Osteocyte (in vitro differentiated cells): ENCODE data around the gene TSSK3. TPM values are rescaled to one million over a fixed set of nuclear protein-coding genes. Genes with fewer than 3 reads are reported as not detected.

ENCODE experiments used
- DNase-seq: peaks from one replicate; pipeline ENCODE4 v3.0.0; 2021; ENCODE audit warnings: mixed read lengths; ENCODE audit not compliant: unreplicated experiment; ENCODE audit errors: extremely low spot score
- H3K27ac Mint-ChIP-seq: one replicate; pipeline ENCODE4 v1.8.0; 2021; ENCODE audit warnings: mild to moderate bottlenecking, mixed read lengths; ENCODE audit not compliant: unreplicated experiment
- H3K27me3 Mint-ChIP-seq: one replicate; pipeline ENCODE4 v1.8.0; 2021; ENCODE audit warnings: mixed read lengths; ENCODE audit not compliant: unreplicated experiment
- H3K36me3 Mint-ChIP-seq: one replicate; pipeline ENCODE4 v1.8.0; 2021; ENCODE audit warnings: mixed read lengths; ENCODE audit not compliant: unreplicated experiment
- H3K4me1 Mint-ChIP-seq: one replicate; pipeline ENCODE4 v1.8.0; 2021; ENCODE audit warnings: mixed read lengths; ENCODE audit not compliant: unreplicated experiment
- H3K4me3 Mint-ChIP-seq: one replicate; pipeline ENCODE4 v1.8.0; 2021; ENCODE audit warnings: mild to moderate bottlenecking, moderate library complexity, mixed read lengths; ENCODE audit not compliant: unreplicated experiment
- H3K9me3 Mint-ChIP-seq: one replicate; pipeline ENCODE4 v1.8.0; 2021; ENCODE audit warnings: mixed read lengths; ENCODE audit not compliant: unreplicated experiment
- total RNA-seq: library from RNA; stranded (reverse); gene quantifications from 2 replicates; pipeline ENCODE4 v1.2.1, GENCODE V29; 2021
- TF ChIP-seq, protein P1 (sequence below): fragments of 200-600 bp; sonication (generic); IDR thresholded peaks from 2 replicates; pipeline ENCODE4 v1.5.0; 2021; ENCODE audit warnings: antibody characterized with exemption, mild to moderate bottlenecking, moderate library complexity

Gene TSSK3
- total RNA-seq, 1 donor from 2014 or later, result 3.5 TPM

DNA sequence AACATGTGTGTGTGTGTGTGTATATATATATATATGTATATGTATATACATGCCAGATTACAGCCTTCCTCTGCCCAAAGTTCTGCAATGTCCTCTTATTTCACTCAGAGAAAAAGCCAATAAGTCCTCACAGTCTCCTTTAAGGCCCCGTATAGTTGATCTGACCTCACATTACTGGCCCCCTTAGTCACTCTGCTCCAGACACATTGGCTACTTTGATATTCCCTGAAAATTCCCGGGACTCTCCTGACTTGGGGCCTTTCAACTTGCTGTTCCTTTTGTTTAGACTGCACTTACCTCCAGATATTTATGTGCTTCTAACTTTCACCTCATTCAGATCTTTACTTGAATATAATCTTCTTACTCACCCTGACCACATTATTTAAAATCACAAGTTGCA, 36.1 kb downstream of the TSSK3 start:
- Mint-ChIP-seq H3K9me3 (no peaks in the 10 kb centered on the region), H3K27ac (no peak overlapping the region), H3K4me3 (no peak overlapping the region), H3K36me3 (no peaks in the 10 kb centered on the region), H3K4me1 (peaks cover 15% of the 10 kb centered on the region), H3K27me3 (no peaks in the 10 kb centered on the region)
- no peak for DNase-seq
- TF ChIP-seq, protein P1, sequence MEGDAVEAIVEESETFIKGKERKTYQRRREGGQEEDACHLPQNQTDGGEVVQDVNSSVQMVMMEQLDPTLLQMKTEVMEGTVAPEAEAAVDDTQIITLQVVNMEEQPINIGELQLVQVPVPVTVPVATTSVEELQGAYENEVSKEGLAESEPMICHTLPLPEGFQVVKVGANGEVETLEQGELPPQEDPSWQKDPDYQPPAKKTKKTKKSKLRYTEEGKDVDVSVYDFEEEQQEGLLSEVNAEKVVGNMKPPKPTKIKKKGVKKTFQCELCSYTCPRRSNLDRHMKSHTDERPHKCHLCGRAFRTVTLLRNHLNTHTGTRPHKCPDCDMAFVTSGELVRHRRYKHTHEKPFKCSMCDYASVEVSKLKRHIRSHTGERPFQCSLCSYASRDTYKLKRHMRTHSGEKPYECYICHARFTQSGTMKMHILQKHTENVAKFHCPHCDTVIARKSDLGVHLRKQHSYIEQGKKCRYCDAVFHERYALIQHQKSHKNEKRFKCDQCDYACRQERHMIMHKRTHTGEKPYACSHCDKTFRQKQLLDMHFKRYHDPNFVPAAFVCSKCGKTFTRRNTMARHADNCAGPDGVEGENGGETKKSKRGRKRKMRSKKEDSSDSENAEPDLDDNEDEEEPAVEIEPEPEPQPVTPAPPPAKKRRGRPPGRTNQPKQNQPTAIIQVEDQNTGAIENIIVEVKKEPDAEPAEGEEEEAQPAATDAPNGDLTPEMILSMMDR, result no peak

DNA sequence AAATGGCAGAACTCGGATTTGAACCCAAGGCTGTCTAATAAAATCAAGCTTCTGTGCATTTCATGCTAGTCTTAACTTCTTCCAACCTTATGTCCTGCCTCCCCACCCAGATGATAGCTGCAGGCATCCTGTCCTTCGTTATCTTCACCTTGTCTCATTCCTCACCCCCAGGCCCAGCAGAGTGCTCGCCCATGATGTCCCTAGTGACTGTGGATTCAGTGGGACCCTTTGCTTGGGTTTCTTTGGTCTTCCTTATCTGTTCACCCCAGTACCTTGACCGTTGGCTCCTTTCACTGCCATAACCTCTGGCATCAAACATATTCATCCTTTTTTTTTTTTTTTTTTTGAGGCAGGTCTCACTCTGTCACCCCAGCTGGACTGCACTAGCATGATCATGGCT, 37.5 kb downstream of the TSSK3 start:
- Mint-ChIP-seq H3K27ac (no peak overlapping the region), H3K4me1 (peaks cover 7% of the 10 kb centered on the region), H3K36me3 (no peaks in the 10 kb centered on the region), H3K27me3 (no peaks in the 10 kb centered on the region), H3K9me3 (no peaks in the 10 kb centered on the region), H3K4me3 (no peak overlapping the region)
- TF ChIP-seq, protein P1, result no peak
- no peak for DNase-seq

DNA sequence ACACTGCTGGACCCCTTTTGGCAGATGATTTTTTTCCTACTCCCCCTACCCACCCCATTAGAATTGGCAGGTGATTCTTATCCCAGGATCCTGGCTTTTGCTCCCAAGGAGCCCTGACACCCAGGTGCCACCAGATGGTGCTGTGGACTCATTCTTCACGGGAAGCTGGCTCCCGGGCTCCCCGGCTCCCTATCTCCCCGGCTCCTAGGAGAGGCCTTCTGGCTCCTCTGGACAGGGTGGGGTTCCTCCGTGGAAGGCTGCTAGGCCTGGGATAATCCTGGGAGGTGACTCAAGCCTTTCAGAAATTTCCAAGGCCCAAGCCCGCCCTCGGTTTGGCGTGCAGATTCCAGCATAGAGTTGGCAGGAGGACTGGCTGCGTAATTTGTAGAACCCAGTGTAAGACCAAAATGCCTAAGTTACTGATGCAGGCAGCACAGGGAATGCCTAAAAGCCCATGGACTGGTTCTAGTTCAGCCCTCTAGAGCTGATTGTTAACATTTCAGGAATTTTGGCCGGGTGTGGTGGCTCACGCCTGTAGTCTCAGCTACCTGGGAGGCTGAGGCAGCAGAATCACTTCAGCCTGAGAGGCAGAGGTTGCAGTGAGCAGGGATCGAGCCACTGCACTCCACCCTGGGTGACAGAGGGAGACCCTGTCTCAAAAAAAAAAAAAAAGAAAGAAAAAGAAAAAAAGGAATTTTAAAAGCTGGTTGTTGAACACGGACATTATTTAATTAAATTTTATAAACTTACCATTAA, 38.7 kb downstream of the TSSK3 start:
- H3K9me3 Mint-ChIP-seq, result no peaks in the 10 kb centered on the region
- TF ChIP-seq, protein P1, result peak; percentile 93
- peak overlapping the region; percentile 42 for H3K27ac Mint-ChIP-seq
- no peaks in the 10 kb centered on the region for H3K27me3 Mint-ChIP-seq
- H3K4me3 Mint-ChIP-seq, result no peak overlapping the region
- peaks cover 1% of the 10 kb centered on the region for H3K4me1 Mint-ChIP-seq
- peak; percentile 92 for DNase-seq
- H3K36me3 Mint-ChIP-seq, result no peaks in the 10 kb centered on the region

DNA sequence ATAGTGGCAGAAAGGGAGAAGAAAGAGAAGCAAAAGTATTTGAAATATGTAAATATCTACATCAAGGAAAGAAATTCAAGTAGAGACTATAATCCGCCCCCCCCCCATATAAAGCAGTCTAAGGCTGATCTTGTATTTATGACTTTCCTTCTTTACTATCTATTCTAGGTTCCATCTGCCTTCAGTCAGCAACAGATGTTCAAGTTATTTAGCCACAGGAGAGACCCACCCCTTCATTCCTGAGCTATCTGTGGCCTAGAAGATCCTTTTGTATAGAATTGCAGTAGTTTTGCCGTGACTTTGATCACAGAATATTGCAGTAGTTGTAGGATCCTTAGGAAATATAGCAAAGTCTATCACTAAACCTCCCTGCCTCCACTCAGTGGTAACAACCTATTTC, 42.6 kb downstream of the TSSK3 start:
- no peak overlapping the region for H3K27ac Mint-ChIP-seq
- DNase-seq, result no peak
- TF ChIP-seq, protein P1, result no peak
- H3K4me3 Mint-ChIP-seq, result no peak overlapping the region
- H3K27me3 Mint-ChIP-seq, result no peaks in the 10 kb centered on the region
- H3K36me3 Mint-ChIP-seq, result no peaks in the 10 kb centered on the region
- H3K4me1 Mint-ChIP-seq, result peaks cover 1% of the 10 kb centered on the region
- no peaks in the 10 kb centered on the region for H3K9me3 Mint-ChIP-seq

DNA sequence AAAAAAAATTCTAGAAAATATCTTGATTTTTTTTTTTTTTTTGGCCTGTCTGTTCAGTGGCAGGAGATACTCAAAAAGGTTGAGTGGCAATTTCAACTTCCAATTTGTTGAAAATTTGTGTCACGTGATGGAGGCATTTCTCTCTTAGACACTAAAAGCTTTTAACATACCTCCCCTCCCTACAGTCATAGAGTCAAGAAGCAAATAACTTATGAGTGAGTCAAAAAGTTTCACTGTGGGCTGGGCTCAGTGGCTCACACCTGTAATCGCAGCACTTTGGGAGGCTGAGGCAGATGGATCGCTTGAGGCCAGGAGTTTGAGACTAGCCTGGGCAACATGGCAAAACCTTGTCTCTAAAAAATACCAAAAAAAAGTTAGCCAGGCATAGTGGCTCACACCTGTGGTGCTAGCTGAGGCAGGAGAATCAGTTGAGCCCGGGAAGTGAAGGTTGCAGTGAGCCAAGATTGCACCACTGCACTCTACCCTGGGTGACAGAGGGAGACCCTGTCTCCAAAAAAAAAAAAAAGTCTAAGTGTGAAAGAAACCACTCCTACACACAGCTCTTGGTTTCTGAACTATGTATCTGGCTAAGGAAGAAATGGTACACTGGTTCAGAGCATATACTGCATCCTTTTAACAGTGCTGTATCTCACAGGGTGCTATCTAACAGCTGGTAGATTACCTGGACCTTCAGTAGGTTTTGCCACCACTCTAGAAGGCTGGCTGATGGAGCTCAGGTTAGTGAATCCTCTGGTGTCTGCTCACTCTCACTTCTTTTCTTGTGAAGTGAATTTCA, 43.5 kb downstream of the TSSK3 start:
- Mint-ChIP-seq H3K4me1 (peaks cover 1% of the 10 kb centered on the region), H3K36me3 (no peaks in the 10 kb centered on the region), H3K27me3 (no peaks in the 10 kb centered on the region), H3K4me3 (no peak overlapping the region), H3K9me3 (no peaks in the 10 kb centered on the region), H3K27ac (no peak overlapping the region)
- TF ChIP-seq, protein P1, result no peak
- no peak for DNase-seq
